Measurements from ENCODE around the gene APOB. TPM values are rescaled to one million over a fixed set of nuclear protein-coding genes. Genes with fewer than 3 reads are reported as not detected.

APOB gene
- total and polyA plus RNA-seq, 2 of the 13 experiments (the other 11 are each of a cell fraction or from before 2014, with no cell fraction given): 1,569 to 2,515 TPM

- TF ChIP-seq ZFP82 (CRISPR knock-in tag; IDR thresholded peaks at IDR 0.05; ENCODE audit: borderline replicate concordance) (no peak), FLYWCH1 (CRISPR knock-in tag; IDR thresholded peaks at IDR 0.05) (no peak), TARDBP (CRISPR knock-in tag; IDR thresholded peaks at IDR 0.05) (no peak), TEAD3 (CRISPR knock-in tag; optimal IDR thresholded peaks at IDR 0.05; ENCODE audit: borderline replicate concordance) (no peak), ZKSCAN1 (IDR thresholded peaks at IDR 0.05; ENCODE audit: low read length) (no peak), ZNF121 (CRISPR knock-in tag; IDR thresholded peaks at IDR 0.05) (no peak), BRF2 (CRISPR knock-in tag; IDR thresholded peaks at IDR 0.05) (no peak), RXRB (CRISPR knock-in tag; IDR thresholded peaks at IDR 0.05; ENCODE audit: borderline replicate concordance) (no peak), ZSCAN22 (CRISPR knock-in tag; IDR thresholded peaks at IDR 0.05) (no peak), HNF4G (IDR thresholded peaks at IDR 0.05; ENCODE audit: borderline replicate concordance, low read depth, low read length) (no peak), HNF4G (CRISPR knock-in tag; IDR thresholded peaks at IDR 0.05; ENCODE audit: borderline replicate concordance, low read depth) (no peak), ZBTB33 (CRISPR knock-in tag; IDR thresholded peaks at IDR 0.05) (no peak), ZSCAN9 (CRISPR knock-in tag; IDR thresholded peaks at IDR 0.05; ENCODE audit: borderline replicate concordance) (no peak), ZNF543 (CRISPR knock-in tag; IDR thresholded peaks at IDR 0.05) (no peak), ATAD3A (CRISPR knock-in tag; IDR thresholded peaks at IDR 0.05) (no peak), ZFP36L1 (CRISPR knock-in tag; IDR thresholded peaks at IDR 0.05) (no peak), ZNF605 (CRISPR knock-in tag; IDR thresholded peaks at IDR 0.05) (no peak), XBP1 (CRISPR knock-in tag; IDR thresholded peaks at IDR 0.05) (no peak), MBD4 (IDR thresholded peaks at IDR 0.05; ENCODE audit: borderline replicate concordance, low read length) (0 out of 2 replicates have a peak, but pooled peaks have one; percentile 55), ZKSCAN8 (CRISPR knock-in tag; IDR thresholded peaks at IDR 0.05; ENCODE audit: borderline replicate concordance) (no peak), FOXM1 (CRISPR knock-in tag; IDR thresholded peaks at IDR 0.05) (no peak), KDM6A (CRISPR knock-in tag; IDR thresholded peaks at IDR 0.05; ENCODE audit: low read depth) (no peak)
- TF ChIP-seq, protein P1, sequence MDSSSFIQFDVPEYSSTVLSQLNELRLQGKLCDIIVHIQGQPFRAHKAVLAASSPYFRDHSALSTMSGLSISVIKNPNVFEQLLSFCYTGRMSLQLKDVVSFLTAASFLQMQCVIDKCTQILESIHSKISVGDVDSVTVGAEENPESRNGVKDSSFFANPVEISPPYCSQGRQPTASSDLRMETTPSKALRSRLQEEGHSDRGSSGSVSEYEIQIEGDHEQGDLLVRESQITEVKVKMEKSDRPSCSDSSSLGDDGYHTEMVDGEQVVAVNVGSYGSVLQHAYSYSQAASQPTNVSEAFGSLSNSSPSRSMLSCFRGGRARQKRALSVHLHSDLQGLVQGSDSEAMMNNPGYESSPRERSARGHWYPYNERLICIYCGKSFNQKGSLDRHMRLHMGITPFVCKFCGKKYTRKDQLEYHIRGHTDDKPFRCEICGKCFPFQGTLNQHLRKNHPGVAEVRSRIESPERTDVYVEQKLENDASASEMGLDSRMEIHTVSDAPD (CRISPR knock-in tag; IDR thresholded peaks at IDR 0.05): no peak; the same call in 1 of the 2 replicates
- TF ChIP-seq, protein P2, sequence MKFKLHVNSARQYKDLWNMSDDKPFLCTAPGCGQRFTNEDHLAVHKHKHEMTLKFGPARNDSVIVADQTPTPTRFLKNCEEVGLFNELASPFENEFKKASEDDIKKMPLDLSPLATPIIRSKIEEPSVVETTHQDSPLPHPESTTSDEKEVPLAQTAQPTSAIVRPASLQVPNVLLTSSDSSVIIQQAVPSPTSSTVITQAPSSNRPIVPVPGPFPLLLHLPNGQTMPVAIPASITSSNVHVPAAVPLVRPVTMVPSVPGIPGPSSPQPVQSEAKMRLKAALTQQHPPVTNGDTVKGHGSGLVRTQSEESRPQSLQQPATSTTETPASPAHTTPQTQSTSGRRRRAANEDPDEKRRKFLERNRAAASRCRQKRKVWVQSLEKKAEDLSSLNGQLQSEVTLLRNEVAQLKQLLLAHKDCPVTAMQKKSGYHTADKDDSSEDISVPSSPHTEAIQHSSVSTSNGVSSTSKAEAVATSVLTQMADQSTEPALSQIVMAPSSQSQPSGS (CRISPR knock-in tag; IDR thresholded peaks at IDR 0.05): no peak
- TF ChIP-seq, protein P3, sequence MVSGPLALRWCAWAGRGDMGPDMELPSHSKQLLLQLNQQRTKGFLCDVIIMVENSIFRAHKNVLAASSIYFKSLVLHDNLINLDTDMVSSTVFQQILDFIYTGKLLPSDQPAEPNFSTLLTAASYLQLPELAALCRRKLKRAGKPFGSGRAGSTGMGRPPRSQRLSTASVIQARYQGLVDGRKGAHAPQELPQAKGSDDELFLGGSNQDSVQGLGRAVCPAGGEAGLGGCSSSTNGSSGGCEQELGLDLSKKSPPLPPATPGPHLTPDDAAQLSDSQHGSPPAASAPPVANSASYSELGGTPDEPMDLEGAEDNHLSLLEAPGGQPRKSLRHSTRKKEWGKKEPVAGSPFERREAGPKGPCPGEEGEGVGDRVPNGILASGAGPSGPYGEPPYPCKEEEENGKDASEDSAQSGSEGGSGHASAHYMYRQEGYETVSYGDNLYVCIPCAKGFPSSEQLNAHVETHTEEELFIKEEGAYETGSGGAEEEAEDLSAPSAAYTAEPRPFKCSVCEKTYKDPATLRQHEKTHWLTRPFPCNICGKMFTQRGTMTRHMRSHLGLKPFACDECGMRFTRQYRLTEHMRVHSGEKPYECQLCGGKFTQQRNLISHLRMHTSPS (CRISPR knock-in tag; IDR thresholded peaks at IDR 0.05; ENCODE audit: low read depth): no peak
Measured at GRCh38 chr2:21041462-21041861, 2.4 kb downstream of the APOB start (continued).

Measured in HepG2 (cell line).